WTC11 (cell line): ENCODE measurements around the gene COPZ1. TPM values are rescaled to one million over a fixed set of nuclear protein-coding genes. Genes with fewer than 3 reads are reported as not detected.

Source experiments
- ATAC-seq: fragments of 200-7000 bp; cut with Tn5 transposase; 2 replicates; pipeline ENCODE4 v1.10.0; 2021; ENCODE audit warnings: mild to moderate bottlenecking, moderate library complexity
- CTCF ChIA-PET: fragments of 300-600 bp; sonication (Branson Sonifier 250); formaldehyde crosslinking; loops from one replicate; lab custom pipeline; 2021; ENCODE audit warnings: antibody characterized with exemption; lab: Charles Lee
- POLR2A ChIA-PET: fragments of 350-600 bp; sonication (Branson Sonifier 250); formaldehyde crosslinking; loops from one replicate; lab custom pipeline; 2021; ENCODE audit warnings: antibody characterized with exemption; lab: Charles Lee
- DNase-seq: peaks from one replicate; pipeline ENCODE4 v3.0.0; 2021; ENCODE audit warnings: low spot score
- H3K27ac Mint-ChIP-seq: 2 replicates; pipeline ENCODE4 v1.8.0; 2021; ENCODE audit warnings: mixed read lengths
- H3K27me3 Mint-ChIP-seq: 2 replicates; pipeline ENCODE4 v1.8.0; 2021; ENCODE audit warnings: low read depth, mild to moderate bottlenecking, moderate library complexity, mixed read lengths
- H3K36me3 Mint-ChIP-seq: 2 replicates; pipeline ENCODE4 v1.8.0; 2021; ENCODE audit warnings: mixed read lengths
- H3K4me1 Mint-ChIP-seq: 2 replicates; pipeline ENCODE4 v1.8.0; 2022; ENCODE audit warnings: mixed read lengths
- H3K4me3 Mint-ChIP-seq: 2 replicates; pipeline ENCODE4 v1.8.0; 2021; ENCODE audit warnings: mild to moderate bottlenecking, moderate library complexity, mixed read lengths
- H3K9me3 Mint-ChIP-seq: 2 replicates; pipeline ENCODE4 v1.8.0; 2021; ENCODE audit warnings: mixed read lengths
- CREB1 ChIP-seq: sonication (generic); formaldehyde crosslinking; IDR thresholded peaks from 2 replicates; pipeline ENCODE4 v1.8.0; 2023; ENCODE audit warnings: mild to moderate bottlenecking, missing genetic modification reagents
- ETV6 ChIP-seq: sonication (generic); formaldehyde crosslinking; IDR thresholded peaks from 2 replicates; pipeline ENCODE4 v1.8.1; 2022; ENCODE audit warnings: mild to moderate bottlenecking, missing genetic modification reagents
- NFATC4 ChIP-seq: fragments of 250-450 bp; sonication (Bioruptor Pico); IDR thresholded peaks from 2 replicates; pipeline ENCODE4 v1.9.0; 2021; ENCODE audit warnings: mild to moderate bottlenecking
- NR1H2 ChIP-seq: sonication (generic); formaldehyde crosslinking; IDR thresholded peaks from 2 replicates; pipeline ENCODE4 v1.9.0; 2021; ENCODE audit warnings: mild to moderate bottlenecking, moderate library complexity, missing genetic modification reagents
- PRRX2 ChIP-seq: fragments of 250-450 bp; sonication (Bioruptor Pico); IDR thresholded peaks from 2 replicates; pipeline ENCODE4 v1.8.0; 2021; ENCODE audit warnings: mild to moderate bottlenecking
- SMAD4 ChIP-seq: sonication (generic); formaldehyde crosslinking; IDR thresholded peaks from 2 replicates; pipeline ENCODE4 v1.8.0; 2022; ENCODE audit warnings: mild to moderate bottlenecking, missing genetic modification reagents
- TCF7 ChIP-seq: sonication (generic); formaldehyde crosslinking; IDR thresholded peaks from 2 replicates; pipeline ENCODE4 v1.8.0; 2022; ENCODE audit warnings: mild to moderate bottlenecking, low read depth, missing genetic modification reagents, moderate library complexity
- TEAD4 ChIP-seq: sonication (generic); formaldehyde crosslinking; IDR thresholded peaks from 2 replicates; pipeline ENCODE4 v1.8.0; 2022; ENCODE audit warnings: mild to moderate bottlenecking, missing genetic modification reagents
- ZBTB21 ChIP-seq: sonication (generic); formaldehyde crosslinking; IDR thresholded peaks from 2 replicates; pipeline ENCODE4 v1.8.1; 2023; ENCODE audit warnings: mild to moderate bottlenecking, missing genetic modification reagents, borderline replicate concordance
- ZNF138 ChIP-seq: sonication (generic); formaldehyde crosslinking; conservative IDR thresholded peaks from 2 replicates; pipeline ENCODE4 v1.8.1; 2022; ENCODE audit warnings: mild to moderate bottlenecking, moderate library complexity, missing genetic modification reagents
- total RNA-seq: library from RNA; stranded (reverse); gene quantifications from 3 replicates; pipeline ENCODE4 v1.2.3, GENCODE V29; 2021
- TF ChIP-seq, protein P1 (sequence below): sonication (generic); formaldehyde crosslinking; IDR thresholded peaks from 2 replicates; pipeline ENCODE4 v1.8.1; 2022; ENCODE audit warnings: mild to moderate bottlenecking, moderate library complexity, missing genetic modification reagents
- TF ChIP-seq, protein P2 (sequence below): sonication (generic); formaldehyde crosslinking; IDR thresholded peaks from 2 replicates; pipeline ENCODE4 v1.8.0; 2022; ENCODE audit warnings: mild to moderate bottlenecking, missing genetic modification reagents
- TF ChIP-seq, protein P3 (sequence below): sonication (generic); formaldehyde crosslinking; IDR thresholded peaks from 2 replicates; pipeline ENCODE4 v1.8.0; 2023; ENCODE audit warnings: missing genetic modification reagents, mild to moderate bottlenecking, borderline replicate concordance
- TF ChIP-seq, protein P4 (sequence below): sonication (generic); formaldehyde crosslinking; IDR thresholded peaks from 2 replicates; pipeline ENCODE4 v1.8.1; 2022; ENCODE audit warnings: low read depth, mild to moderate bottlenecking, moderate library complexity, missing genetic modification reagents, borderline replicate concordance
- TF ChIP-seq, protein P5 (sequence below): fragments of 250-450 bp; sonication (Bioruptor Pico); IDR thresholded peaks from 2 replicates; pipeline ENCODE4 v1.9.0; 2021; ENCODE audit warnings: moderate library complexity, mild to moderate bottlenecking, inconsistent platforms, borderline replicate concordance
- TF ChIP-seq, protein P6 (sequence below): fragments of 250-450 bp; sonication (Bioruptor Pico); IDR thresholded peaks from 2 replicates; pipeline ENCODE4 v1.9.0; 2021; ENCODE audit warnings: mild to moderate bottlenecking
- TF ChIP-seq, protein P7 (sequence below): sonication (generic); formaldehyde crosslinking; IDR thresholded peaks from 2 replicates; pipeline ENCODE4 v1.8.1; 2023; ENCODE audit warnings: mild to moderate bottlenecking, moderate library complexity, missing genetic modification reagents
- TF ChIP-seq, protein P8 (sequence below): sonication (generic); formaldehyde crosslinking; IDR thresholded peaks from 2 replicates; pipeline ENCODE4 v1.8.0; 2022; ENCODE audit warnings: mild to moderate bottlenecking, missing genetic modification reagents

The COPZ1 gene
- total RNA-seq, 1 experiment from 2014 or later = 98.2 TPM

DNA sequence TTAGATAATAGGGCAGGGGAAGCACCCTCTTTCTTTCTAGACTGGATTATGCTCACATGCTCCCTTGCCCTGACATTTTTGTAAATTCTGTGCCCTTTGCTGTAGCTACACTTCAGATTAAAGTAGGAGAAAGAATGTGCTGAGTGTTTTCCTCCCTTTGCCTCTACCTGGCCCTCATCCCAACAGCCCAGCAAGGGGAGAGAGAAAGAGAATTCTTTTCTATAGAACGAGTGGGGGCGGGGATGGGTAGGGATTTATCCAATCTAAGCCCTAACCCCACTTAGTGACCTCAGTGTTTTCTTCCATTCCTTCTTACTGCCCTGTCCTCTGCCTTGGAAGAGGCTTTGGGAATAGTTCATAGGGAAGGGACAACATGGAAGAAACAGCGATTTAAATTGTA lies 25.8 kb downstream of the COPZ1 start:
- Mint-ChIP-seq H3K4me1 (peaks cover 47% of the 10 kb centered on the region), H3K27ac (no peak overlapping the region), H3K4me3 (no peak overlapping the region), H3K27me3 (peaks cover 18% of the 10 kb centered on the region), H3K9me3 (no peaks in the 10 kb centered on the region), H3K36me3 (peaks cover 38% of the 10 kb centered on the region)
- DNase-seq = no peak
- TF ChIP-seq NR1H2 (CRISPR knock-in tag) (no peak), PRRX2 (CRISPR knock-in tag) (no peak), SMAD4 (CRISPR knock-in tag) (no peak), TEAD4 (no peak), ETV6 (no peak)
- TF ChIP-seq, protein P1, sequence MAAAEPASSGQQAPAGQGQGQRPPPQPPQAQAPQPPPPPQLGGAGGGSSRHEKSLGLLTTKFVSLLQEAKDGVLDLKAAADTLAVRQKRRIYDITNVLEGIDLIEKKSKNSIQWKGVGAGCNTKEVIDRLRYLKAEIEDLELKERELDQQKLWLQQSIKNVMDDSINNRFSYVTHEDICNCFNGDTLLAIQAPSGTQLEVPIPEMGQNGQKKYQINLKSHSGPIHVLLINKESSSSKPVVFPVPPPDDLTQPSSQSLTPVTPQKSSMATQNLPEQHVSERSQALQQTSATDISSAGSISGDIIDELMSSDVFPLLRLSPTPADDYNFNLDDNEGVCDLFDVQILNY (CRISPR knock-in tag) = no peak
- TF ChIP-seq, protein P2, sequence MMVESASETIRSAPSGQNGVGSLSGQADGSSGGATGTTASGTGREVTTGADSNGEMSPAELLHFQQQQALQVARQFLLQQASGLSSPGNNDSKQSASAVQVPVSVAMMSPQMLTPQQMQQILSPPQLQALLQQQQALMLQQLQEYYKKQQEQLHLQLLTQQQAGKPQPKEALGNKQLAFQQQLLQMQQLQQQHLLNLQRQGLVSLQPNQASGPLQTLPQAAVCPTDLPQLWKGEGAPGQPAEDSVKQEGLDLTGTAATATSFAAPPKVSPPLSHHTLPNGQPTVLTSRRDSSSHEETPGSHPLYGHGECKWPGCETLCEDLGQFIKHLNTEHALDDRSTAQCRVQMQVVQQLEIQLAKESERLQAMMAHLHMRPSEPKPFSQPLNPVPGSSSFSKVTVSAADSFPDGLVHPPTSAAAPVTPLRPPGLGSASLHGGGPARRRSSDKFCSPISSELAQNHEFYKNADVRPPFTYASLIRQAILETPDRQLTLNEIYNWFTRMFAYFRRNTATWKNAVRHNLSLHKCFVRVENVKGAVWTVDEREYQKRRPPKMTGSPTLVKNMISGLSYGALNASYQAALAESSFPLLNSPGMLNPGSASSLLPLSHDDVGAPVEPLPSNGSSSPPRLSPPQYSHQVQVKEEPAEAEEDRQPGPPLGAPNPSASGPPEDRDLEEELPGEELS = no peak
- TF ChIP-seq, protein P3, sequence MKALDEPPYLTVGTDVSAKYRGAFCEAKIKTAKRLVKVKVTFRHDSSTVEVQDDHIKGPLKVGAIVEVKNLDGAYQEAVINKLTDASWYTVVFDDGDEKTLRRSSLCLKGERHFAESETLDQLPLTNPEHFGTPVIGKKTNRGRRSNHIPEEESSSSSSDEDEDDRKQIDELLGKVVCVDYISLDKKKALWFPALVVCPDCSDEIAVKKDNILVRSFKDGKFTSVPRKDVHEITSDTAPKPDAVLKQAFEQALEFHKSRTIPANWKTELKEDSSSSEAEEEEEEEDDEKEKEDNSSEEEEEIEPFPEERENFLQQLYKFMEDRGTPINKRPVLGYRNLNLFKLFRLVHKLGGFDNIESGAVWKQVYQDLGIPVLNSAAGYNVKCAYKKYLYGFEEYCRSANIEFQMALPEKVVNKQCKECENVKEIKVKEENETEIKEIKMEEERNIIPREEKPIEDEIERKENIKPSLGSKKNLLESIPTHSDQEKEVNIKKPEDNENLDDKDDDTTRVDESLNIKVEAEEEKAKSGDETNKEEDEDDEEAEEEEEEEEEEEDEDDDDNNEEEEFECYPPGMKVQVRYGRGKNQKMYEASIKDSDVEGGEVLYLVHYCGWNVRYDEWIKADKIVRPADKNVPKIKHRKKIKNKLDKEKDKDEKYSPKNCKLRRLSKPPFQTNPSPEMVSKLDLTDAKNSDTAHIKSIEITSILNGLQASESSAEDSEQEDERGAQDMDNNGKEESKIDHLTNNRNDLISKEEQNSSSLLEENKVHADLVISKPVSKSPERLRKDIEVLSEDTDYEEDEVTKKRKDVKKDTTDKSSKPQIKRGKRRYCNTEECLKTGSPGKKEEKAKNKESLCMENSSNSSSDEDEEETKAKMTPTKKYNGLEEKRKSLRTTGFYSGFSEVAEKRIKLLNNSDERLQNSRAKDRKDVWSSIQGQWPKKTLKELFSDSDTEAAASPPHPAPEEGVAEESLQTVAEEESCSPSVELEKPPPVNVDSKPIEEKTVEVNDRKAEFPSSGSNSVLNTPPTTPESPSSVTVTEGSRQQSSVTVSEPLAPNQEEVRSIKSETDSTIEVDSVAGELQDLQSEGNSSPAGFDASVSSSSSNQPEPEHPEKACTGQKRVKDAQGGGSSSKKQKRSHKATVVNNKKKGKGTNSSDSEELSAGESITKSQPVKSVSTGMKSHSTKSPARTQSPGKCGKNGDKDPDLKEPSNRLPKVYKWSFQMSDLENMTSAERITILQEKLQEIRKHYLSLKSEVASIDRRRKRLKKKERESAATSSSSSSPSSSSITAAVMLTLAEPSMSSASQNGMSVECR (CRISPR knock-in tag) = no peak
- no peak for ATAC-seq
- POLR2A ChIA-PET = interaction anchor here (1.0 kb wide), 1 partner anchor 11 kb away, joined by 3 read pairs; no protein-coding TSS in a partner anchor
- CTCF ChIA-PET = interaction anchor here (0.8 to 4.3 kb wide), 10 partner anchors 14 to 159 kb away, joined by 3 to 61 read pairs (median 8); partner anchors contain the start of gene COPZ1

DNA sequence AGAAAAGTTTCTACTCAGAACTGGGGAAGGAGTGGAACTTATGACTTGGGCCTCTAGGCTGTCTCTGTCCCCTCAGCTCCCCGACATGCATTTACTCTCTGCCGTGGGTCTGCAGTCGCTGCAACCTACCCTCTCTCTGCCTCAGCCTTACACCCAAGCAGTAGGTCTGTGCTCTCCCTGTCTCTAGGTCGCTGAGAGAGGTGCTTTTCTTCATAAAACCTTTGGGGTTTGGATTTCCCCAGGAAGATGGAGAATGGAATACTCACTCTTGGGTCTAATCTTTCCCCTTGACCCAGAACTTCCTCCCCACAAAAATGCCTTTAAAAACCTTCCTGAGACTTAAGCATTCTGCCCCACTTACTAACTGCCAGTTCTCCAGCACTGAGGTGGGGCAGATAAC lies 26.4 kb downstream of the COPZ1 start:
- CTCF ChIA-PET = interaction anchor here (1.2 to 4.3 kb wide), 7 partner anchors 9 to 58 kb away, joined by 3 to 61 read pairs (median 13); partner anchors contain the start of gene COPZ1
- TF ChIP-seq, protein P4, sequence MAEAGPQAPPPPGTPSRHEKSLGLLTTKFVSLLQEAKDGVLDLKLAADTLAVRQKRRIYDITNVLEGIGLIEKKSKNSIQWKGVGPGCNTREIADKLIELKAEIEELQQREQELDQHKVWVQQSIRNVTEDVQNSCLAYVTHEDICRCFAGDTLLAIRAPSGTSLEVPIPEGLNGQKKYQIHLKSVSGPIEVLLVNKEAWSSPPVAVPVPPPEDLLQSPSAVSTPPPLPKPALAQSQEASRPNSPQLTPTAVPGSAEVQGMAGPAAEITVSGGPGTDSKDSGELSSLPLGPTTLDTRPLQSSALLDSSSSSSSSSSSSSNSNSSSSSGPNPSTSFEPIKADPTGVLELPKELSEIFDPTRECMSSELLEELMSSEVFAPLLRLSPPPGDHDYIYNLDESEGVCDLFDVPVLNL (CRISPR knock-in tag) = no peak
- TF ChIP-seq, protein P5, sequence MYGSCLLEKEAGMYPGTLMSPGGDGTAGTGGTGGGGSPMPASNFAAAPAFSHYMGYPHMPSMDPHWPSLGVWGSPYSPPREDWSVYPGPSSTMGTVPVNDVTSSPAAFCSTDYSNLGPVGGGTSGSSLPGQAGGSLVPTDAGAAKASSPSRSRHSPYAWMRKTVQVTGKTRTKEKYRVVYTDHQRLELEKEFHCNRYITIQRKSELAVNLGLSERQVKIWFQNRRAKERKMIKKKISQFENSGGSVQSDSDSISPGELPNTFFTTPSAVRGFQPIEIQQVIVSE = no peak
- TF ChIP-seq ZBTB21 (CRISPR knock-in tag) = no peak
- TF ChIP-seq, protein P6, sequence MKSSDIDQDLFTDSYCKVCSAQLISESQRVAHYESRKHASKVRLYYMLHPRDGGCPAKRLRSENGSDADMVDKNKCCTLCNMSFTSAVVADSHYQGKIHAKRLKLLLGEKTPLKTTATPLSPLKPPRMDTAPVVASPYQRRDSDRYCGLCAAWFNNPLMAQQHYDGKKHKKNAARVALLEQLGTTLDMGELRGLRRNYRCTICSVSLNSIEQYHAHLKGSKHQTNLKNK = no peak
- no peak for TF ChIP-seq NFATC4 (CRISPR knock-in tag)
- TF ChIP-seq, protein P7, sequence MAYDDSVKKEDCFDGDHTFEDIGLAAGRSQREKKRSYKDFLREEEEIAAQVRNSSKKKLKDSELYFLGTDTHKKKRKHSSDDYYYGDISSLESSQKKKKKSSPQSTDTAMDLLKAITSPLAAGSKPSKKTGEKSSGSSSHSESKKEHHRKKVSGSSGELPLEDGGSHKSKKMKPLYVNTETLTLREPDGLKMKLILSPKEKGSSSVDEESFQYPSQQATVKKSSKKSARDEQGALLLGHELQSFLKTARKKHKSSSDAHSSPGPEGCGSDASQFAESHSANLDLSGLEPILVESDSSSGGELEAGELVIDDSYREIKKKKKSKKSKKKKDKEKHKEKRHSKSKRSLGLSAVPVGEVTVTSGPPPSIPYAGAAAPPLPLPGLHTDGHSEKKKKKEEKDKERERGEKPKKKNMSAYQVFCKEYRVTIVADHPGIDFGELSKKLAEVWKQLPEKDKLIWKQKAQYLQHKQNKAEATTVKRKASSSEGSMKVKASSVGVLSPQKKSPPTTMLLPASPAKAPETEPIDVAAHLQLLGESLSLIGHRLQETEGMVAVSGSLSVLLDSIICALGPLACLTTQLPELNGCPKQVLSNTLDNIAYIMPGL (CRISPR knock-in tag) = no peak
- TF ChIP-seq TCF7 (CRISPR knock-in tag) = no peak
- no peak for TF ChIP-seq ZNF138 (CRISPR knock-in tag)
- TF ChIP-seq CREB1 (CRISPR knock-in tag) = no peak
- TF ChIP-seq, protein P8, sequence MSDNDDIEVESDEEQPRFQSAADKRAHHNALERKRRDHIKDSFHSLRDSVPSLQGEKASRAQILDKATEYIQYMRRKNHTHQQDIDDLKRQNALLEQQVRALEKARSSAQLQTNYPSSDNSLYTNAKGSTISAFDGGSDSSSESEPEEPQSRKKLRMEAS (CRISPR knock-in tag) = no peak
- TF ChIP-seq, protein P3 (CRISPR knock-in tag) = no peak

More for the DNA sequence above, 26.4 kb downstream of the COPZ1 start:
- POLR2A ChIA-PET = interaction anchor here (1.0 to 1.3 kb wide), 3 partner anchors 11 to 19 kb away, joined by 3 to 8 read pairs (median 4); no protein-coding TSS in a partner anchor
- no peak overlapping the region for H3K27ac Mint-ChIP-seq
- H3K36me3 Mint-ChIP-seq = peaks cover 38% of the 10 kb centered on the region
- no peak for ATAC-seq
- peaks cover 47% of the 10 kb centered on the region for H3K4me1 Mint-ChIP-seq
- peak overlapping the region; percentile 87 for H3K4me3 Mint-ChIP-seq
- H3K27me3 Mint-ChIP-seq = peaks cover 18% of the 10 kb centered on the region
- no peak for DNase-seq
- H3K9me3 Mint-ChIP-seq = no peaks in the 10 kb centered on the region
